ENCODE data around the gene VANGL1.

The VANGL1 gene

DNA sequence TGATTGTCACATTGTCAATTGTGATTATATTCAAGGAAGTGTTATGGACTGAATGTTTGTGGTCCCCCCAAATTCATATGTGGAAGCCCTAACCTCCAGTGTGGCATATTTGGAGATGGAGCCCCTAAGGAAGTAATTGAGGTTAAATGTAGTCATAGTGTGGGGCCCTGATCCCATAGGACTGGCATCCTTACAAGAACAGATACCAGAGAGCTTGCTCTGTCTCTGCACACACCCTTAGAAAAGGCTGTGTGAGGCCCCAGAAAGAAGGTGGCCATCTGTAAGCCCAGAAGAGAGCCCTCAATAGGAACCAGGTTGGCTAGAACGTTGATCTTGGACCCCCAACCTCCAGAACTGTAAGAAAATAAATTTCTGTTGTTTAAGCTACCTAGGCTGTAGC, 28.1 kb downstream of the VANGL1 start:
- no peak for DNase-seq

DNA sequence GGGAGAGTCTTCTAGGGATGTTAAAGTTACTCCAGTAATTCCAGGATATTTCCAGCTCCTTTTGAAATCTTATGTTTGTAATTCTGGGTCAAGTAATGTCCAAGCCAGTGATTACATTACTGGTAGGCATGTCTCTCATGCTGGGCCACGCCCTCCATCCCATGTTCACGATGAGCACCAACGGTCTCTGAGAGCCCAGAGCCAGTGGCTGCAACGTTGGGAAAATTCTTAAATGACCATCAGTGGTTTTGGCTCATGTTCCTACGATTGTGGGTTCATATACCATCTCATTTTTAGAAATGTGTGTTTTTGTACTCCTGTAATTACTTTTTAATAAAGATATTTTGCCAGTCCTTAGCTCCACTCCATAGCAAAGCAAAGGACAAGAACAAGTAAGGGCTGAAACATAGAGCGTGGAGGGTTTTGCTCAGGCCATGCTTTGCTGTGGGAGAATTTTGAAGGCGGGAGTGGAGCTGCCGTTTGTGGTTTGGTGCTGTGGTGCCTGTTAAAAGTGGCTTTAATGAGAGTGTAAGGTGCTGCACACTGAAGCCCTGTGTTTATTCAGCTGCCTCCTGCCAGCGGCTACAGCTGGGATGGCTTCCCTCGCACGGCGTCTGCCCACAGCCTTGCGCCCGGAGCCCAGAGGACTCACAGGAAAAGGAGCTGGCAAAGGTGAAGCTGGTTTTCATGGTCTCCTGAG, 28.9 kb downstream of the VANGL1 start:
- DNase-seq = no peak

DNA sequence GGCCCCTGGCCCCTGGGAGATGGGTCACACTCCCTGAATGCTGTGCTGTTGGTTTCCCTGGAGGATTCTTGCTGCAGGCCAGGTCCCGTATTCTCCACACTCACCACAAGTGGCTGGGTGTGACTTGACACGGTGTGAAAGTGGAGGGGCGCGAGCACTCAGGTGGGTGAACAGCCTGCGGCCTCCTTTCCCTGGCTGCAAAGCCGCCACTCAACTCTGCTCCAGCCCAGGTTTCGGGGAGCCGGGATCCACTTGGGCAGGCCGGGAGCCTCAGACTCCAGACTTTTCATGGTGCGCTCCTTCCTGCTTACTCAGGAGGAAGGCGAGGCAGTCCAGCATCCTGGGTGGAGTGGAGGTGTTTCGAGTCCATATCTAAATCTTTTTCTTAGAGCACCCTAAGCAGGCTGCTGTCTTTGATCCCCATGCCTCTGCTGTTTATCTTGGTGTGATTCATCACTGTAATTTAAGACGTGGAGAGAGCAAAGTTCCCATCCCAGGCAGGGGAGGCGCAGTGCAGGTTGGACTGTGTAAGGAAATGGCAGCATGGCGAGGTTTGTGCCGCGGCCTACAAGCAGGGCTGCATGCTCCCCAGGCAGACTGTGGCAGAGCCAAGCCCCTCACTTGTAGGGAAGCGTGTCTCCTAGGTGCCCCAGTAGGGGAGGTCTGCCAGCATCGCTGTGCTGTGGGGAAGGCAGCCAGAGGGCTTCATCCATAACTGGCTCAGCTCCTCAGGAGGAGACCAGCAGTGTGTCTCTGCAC, 29.6 kb downstream of the VANGL1 start:
- DNase-seq = no peak

DNA sequence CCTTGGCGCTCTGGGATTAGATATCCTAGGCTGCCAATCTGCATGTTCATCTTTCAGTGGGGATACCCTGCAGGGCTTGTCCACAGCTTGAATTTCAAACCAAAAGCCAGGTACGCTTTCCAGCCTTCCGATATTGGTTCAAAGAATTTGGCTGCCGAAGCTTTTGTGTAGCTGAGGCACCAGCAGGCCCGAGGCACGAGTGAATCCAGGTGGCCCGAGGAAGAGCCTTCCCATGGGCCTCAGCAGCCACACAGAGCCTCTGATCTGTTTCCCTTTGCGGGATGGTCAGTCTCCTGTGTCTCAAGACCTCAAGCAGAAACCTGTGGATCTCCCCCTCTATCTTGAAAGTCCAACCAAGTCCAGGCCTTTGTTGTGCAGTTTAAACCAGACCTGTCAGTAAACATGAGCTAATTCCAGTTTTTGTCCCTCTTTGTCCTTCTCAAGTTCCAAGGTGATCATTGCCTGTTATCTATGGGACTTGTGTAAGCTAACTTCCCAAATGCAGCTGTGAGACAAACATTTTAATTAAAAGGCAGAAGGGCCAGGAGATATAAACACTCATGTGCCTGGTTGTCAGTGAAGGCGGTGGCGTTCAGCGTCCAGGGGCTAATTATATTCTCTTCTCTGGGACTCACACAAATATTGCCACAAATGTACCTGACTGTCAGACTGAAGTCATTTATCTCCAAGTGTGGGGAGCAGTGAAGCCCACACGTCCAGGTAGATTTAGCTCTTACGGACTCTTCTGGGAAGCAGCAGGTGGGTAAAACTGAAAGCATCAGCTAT, 30.6 kb downstream of the VANGL1 start:
- DNase-seq = no peak

GRCh38 chr1:115676498-115677181, 34.9 kb downstream of the VANGL1 start:
- no peak for DNase-seq

DNA sequence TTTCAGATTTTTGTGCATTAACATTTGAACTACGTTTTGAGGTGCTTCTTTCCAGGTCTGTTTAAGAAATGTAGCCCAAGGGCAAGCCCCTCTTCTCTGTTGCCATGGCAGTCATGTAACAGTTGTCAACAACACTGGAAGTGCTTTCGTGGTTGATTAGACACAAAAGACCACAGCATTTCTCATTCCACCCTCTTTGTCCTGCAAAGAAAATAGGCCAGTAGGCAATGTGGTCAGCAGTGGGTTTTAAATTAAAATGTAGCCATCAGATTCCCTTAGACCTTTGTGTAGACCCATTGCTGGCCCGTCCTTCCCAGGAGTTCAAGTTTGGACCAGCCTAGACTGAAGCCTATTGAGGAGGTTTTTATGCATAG, 35.4 kb downstream of the VANGL1 start:
- no peak for DNase-seq

GRCh38 chr1:115677565-115677964, 35.8 kb downstream of the VANGL1 start:
- peak; percentile 42 for DNase-seq

GRCh38 chr1:115678141-115678540, 36.4 kb downstream of the VANGL1 start:
- no peak for DNase-seq

- DNase-seq = no peak
These were observed 37.4 kb downstream of the VANGL1 start for GRCh38 chr1:115679141-115679611.

DNA sequence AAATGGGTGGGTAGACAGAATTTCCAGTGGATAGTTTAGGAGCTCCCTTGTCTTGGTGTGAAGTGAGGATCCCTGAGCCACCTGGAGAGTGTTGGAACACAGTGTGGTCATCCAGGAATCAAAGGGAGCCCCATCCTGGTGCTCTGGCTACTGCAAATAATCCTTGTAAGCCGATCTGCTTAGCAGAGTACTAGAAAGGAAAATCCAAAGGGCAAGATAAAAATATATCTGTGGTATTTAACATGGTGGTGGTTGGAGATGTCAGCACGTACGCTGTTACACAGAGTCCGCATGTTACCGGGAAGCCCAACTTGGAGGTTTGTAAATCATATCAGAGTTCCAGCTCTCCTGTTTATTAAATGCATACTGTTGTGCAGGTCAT, 39.0 kb downstream of the VANGL1 start:
- DNase-seq = no peak

DNA sequence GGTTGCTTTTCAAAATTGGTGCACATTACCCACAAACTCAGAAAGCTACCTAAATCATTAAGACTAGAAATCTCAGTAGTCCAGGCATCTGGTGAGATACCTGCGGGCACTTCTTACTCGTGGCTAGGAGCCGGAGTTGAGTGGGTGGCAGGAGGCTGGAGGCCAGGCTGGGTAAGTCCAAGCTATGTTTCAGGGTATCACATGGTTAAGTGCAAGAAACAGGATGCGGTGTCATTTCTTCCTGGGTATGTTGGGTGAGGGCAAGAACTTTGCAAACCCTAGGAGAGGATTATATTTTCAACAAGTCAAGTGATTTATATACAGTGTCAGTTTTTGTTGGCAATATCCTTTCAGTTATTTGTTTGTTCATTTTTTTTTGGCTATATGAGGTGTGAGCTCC, 41.0 kb downstream of the VANGL1 start:
- DNase-seq = no peak

GRCh38 chr1:115685029-115685705, 43.4 kb downstream of the VANGL1 start:
- no peak for DNase-seq

GRCh38 chr1:115687744-115688143, 46.0 kb downstream of the VANGL1 start:
- DNase-seq = no peak

DNA sequence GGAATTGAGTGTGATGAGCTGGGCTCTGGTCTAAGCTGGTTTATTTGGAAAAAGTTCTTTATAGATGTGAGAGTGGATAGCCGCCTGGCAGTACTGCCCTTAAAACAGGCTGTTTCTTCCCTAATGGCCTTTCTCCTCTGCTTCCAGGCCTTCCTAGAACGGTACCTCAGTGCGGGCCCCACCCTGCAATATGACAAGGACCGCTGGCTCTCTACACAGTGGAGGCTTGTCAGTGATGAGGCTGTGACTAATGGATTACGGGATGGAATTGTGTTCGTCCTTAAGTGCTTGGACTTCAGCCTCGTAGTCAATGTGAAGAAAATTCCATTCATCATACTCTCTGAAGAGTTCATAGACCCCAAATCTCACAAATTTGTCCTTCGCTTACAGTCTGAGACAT, 49.2 kb downstream of the VANGL1 start:
- no peak for DNase-seq

GRCh38 chr1:115692224-115692623, 50.5 kb downstream of the VANGL1 start:
- no peak for DNase-seq

GRCh38 chr1:115694805-115695204, 53.0 kb downstream of the VANGL1 start:
- no peak for DNase-seq

DNA sequence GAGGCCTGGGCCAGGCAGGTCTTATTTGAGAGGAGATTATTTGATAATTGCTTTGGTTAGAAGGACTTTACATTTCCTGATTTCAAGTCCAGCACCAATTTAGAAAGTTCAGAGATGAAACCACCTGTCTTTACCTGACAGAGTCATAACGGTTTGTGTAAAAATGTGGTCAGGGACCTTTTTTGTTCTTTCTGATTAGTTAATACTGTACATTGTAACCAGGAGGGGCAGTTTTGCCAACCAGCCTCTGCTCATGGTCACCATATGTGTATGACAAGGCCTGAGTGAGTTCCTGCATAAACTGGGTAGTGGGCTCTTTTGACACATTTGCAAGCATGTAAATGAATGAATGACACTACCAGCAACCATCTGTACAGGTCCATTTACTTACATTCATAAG, 55.8 kb downstream of the VANGL1 start:
- DNase-seq = no peak

GRCh38 chr1:115701090-115701489, 59.3 kb downstream of the VANGL1 start:
- no peak for DNase-seq

DNA sequence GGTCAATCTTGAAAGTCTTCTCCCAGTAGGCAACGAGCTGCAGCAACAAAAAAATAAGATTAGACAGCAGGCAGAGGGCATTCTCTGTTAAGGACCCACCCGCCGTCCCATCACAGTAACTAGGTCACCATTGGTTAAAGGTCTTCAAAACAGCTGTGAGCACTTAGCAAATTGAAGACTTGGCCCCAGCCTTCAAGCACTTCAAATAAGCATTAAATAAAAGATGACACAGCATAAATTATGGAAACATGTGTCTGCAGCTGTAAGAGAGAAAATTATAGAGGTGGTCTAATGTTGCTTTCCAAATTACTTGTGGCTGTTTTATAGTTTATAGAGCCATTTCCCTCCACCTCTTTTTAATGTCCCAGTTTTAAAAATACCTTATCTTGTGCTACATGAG, 61.2 kb downstream of the VANGL1 start:
- DNase-seq = no peak

GRCh38 chr1:115705085-115705951, 63.5 kb downstream of the VANGL1 start:
- no peak for DNase-seq

- no peak for DNase-seq
These were observed 64.2 kb downstream of the VANGL1 start for GRCh38 chr1:115705963-115706362.
